GM13976 (cell line): ENCODE measurements around the gene DNAJC15.

ENCODE experiments used
- DNase-seq: peaks from one replicate; pipeline ENCODE4 v3.0.0; 2012; ENCODE audit warnings: low spot score
- in situ Hi-C: fragments of 300-500 bp; cut with MboI; formaldehyde crosslinking; loops from one replicate; pipeline ENCODE4 v1.12.0; 2022; ENCODE audit warnings: low sequenced_read_pairs, mixed read lengths, inconsistent platforms; ENCODE audit not compliant: unreplicated experiment
- TF ChIP-seq, protein P1 (sequence below): IDR thresholded peaks from 2 replicates; pipeline ENCODE4 v1.5.1; 2012; ENCODE audit warnings: borderline replicate concordance, mild to moderate bottlenecking; ENCODE audit not compliant: insufficient read depth; ENCODE audit errors: extremely low read depth, missing control alignments, control extremely low read depth

The DNAJC15 gene

DNA sequence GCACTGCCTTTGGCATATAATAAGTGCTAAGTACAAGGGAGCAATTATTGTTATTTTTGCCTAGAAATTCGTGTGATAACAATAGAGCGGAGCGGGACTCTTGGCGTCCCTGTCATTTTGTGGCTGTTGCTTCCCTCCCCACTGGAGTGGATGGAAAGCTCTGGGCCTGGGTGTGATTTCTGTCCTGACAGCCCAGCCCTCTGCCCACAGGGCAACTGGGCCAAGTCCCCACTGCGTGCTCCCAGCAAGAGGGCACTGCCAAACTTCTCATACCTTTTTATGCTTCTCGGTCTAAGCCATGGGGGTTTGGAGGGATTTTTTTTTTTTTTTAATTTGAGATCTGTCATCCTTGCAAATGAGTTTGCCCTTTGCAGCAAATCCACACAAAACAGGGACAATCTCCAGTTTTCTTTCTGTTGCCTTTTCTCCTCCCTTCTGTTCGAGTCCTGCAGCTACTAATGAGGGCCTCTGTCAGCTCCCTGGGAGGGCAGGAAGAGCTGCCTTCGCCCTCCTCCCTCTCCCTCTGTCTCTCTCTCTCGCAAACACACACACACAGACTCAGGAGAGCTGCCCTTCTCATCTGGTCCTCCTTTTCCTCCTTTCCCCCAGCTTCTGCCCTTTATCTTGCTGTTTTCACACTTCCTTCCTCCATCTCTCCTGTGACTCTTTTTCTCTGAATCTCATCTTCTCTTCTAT lies 103.9 kb downstream of the DNAJC15 start:
- DNase-seq = no peak
- in situ Hi-C loops = no loop called here
- TF ChIP-seq, protein P1, sequence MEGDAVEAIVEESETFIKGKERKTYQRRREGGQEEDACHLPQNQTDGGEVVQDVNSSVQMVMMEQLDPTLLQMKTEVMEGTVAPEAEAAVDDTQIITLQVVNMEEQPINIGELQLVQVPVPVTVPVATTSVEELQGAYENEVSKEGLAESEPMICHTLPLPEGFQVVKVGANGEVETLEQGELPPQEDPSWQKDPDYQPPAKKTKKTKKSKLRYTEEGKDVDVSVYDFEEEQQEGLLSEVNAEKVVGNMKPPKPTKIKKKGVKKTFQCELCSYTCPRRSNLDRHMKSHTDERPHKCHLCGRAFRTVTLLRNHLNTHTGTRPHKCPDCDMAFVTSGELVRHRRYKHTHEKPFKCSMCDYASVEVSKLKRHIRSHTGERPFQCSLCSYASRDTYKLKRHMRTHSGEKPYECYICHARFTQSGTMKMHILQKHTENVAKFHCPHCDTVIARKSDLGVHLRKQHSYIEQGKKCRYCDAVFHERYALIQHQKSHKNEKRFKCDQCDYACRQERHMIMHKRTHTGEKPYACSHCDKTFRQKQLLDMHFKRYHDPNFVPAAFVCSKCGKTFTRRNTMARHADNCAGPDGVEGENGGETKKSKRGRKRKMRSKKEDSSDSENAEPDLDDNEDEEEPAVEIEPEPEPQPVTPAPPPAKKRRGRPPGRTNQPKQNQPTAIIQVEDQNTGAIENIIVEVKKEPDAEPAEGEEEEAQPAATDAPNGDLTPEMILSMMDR = no peak

DNA sequence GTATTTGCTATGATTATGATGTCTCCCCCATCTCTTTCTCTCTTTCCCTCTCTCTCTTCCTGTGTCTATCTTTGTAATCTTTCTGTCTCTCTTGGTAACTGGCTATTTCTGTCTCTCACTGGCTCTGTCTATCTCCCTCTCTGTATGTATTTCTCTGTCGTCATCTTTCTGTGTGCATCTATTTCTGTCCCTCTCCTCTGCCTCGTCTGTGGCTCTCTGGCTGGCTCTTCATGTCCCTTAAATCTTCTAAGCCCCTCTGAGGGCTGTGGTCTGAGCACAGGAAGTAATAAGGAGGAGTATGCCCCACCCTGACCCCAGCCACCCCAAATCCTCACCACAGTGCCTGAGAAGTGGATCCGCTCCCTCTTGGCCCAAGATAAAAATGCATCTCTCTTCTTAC lies 104.4 kb downstream of the DNAJC15 start:
- in situ Hi-C loops = no loop called here
- TF ChIP-seq, protein P1 = no peak
- peak; percentile 38 for DNase-seq

DNA sequence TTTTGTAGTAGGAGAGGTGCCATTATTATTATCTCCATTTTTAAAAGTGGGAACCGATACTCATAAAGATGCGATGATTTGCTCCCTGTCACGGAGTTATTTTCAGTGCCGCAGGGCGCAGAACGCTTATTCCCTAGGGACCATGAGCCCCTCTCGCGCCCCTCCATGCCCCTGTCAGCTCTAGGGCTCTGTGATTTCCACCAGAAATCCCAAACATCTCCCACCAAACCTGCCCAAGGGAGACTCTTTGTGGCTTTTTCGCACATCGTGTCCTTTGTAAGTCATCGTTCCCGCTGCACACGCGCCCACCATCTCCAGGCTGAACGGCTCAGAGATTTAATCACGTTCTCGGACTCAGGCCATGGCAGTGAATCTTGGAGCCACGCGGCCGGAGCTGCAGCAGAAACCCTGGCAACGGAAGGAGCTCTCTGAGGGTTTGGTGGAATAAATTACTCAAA lies 105.1 kb downstream of the DNAJC15 start:
- DNase-seq = no peak
- in situ Hi-C loops = no loop called here
- TF ChIP-seq, protein P1 = no peak

DNA sequence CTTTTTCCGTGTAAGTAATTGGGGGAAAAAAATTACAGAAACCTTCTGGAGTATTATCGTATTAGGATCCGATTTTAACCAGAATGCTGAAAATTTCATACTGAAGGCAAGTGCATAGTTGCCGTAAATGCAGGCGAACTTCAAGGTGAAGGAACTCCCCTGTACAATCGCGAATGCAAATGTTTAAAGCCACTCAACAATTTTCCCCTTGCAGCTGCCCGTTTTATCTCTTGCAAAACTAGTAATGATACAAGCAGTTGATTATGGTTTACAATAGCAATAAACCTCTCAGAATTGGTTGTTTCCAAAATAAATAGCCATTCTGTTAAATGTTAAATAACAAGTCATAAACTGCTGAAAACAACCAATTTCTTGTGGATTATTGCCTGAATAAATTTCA lies 105.7 kb downstream of the DNAJC15 start:
- in situ Hi-C loops = no loop called here
- no peak for DNase-seq
- TF ChIP-seq, protein P1 = no peak

DNA sequence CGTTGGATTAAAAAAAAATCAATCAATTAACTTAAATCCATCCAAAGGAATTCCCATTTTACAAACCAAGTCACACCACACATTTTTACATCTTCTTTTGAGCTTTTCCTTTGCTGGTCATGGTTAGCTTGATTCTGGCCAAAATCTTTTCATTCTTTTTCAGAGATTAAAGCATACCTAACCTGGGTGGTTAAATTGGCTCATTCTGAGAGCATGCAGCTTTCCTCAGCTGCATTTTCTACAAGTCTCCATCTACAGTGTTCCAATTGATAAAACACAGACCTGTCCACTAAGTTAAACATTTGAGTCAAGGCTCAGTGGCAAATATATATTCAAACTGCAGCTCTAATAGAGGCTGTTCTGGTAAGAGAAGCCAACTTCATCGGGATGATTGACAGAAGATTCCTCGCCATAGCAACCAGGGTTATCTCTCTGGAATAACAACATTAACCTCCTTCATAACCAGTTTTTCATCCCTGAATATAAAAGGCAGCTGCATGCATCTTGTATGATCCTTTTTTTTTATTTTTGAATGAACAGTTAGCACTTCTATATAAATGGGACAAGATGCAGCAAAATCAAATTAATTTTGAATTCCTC lies 106.2 kb downstream of the DNAJC15 start:
- DNase-seq = no peak
- in situ Hi-C loops = no loop called here
- TF ChIP-seq, protein P1 = no peak

DNA sequence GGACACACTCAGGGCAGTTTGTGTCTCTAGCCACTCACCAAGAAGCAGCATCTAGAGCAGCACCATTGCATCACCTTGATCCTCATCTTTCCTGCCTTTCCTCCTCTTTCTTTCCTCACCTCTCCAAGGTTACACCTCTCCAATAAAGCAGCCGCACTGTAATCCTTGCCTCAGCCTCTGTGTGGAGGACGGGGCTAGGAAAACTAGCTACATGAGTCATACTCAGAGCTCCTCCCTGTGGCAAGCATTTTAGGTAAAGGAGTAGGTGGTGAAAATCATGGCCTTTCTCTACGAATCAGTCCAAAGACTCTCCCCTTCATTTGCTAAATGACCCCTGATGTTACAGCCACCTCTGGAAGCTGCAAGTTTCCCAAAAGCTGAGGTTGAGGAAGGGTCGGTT lies 108.9 kb downstream of the DNAJC15 start:
- in situ Hi-C loops = no loop called here
- peak; percentile 42 for DNase-seq
- TF ChIP-seq, protein P1 = peak; percentile 25
